CD4-positive, alpha-beta T cell treated with Interleukin-15 for 1 hour (primary cell): ENCODE data around the gene LYSET.
"Not testable (repeated sequence)": the region's sequence is repeated elsewhere in the genome, so short reads cannot be mapped to it uniquely, and the experiment has no call there.

Experiments
- DNase-seq: peaks from one replicate; pipeline ENCODE4 v3.0.0-alpha.2; 2020

The LYSET gene

DNA sequence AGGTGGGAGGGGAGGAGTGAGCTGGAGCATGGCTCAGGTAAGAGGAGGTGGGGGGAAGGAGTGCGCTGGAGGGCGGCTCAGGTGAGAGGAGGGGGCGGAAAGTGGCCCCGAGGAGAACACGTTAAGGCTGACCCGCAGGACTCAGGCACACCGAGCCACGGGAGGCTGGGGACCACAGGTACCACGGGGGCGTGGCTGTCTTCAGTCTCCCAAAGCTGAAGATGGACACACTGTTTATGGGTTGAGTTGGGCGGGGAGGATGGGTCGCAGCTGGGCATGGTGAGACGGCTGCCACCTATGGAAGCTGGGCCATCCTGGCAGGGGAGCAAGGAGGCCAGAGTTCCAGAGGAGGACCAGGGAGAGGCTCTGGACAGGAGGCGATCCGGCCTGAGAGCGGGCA is 45.4 kb downstream of the LYSET start:
- no peak for DNase-seq

DNA sequence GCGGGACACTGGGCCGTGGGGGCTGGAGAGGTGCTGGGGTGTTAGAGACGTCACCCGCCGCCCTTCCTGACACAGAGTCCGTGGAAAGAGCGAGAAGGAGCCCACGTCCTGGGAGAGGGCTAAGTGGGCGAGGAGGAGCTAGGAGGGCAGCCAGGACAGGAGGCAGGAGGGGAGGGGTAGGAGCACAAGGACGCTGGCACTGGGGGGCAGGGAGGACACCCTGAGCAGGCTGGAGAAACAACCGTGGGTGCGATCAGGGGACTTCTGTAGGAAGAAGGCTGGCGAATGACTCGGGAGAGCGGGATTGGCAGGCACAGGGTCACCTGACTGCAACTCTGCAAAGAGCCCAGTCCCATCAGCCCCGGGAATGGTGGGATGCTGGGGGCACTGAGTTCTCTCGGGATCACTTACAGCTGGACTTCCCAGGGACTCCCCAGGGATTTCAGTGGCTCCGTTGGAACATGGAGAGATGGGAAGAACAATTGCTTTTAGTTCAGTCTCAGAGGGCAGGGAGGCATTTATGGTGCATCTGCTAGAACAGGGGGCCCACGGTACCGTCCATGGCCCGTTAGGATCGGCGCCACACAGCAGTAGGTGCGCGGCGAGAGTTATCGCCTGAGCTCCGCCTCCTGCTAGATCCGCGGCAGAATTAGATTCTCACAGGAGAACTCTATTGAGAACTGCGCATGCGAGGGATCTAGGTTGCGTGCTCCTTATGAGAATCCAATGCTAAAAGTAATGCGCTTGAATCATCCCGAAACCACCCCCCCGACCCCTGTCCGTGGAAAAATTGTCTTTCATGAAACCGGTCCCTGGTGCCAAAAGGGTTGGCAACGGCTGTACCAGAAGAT is 46.2 kb downstream of the LYSET start:
- no peak for DNase-seq

DNA sequence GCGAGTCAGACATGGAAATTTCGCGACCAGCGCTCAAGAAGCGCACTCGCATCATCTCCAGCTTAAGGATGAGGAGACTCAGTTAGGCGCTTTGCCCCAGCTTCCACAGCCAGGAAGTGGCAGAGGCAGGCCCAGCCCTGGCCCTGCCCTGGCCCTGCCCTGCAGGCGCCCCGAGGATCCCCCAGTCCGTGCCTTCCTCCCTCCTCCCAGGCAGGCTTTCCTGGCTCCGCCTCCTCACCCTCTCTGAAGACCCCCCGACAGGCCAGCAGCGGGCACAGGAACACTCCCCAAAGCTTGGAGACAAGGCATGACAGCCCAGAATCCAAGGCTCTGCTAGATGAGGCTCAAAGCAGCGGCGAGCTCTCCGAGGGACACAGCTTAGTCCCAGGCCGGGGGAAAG is 47.0 kb downstream of the LYSET start:
- no peak for DNase-seq

DNA sequence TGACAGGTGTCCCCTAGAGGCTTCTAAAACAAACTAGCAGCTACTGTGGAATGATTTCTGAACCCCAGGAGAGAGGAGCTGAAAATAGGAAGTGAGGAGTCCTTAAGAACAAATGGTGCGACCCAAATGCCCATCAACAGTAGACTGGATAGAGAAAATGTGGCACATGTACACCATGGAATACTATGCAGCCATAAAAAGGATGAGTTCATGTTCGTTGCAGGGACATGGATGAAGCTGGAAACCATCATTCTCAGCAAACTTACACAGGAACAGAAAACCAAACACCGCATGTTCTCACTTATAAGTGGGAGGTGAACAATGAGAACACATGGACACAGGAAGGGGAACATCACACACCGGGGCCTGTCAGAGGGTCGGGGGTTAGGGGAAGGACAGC is 48.0 kb downstream of the LYSET start:
- not testable (repeated sequence) for DNase-seq

DNA sequence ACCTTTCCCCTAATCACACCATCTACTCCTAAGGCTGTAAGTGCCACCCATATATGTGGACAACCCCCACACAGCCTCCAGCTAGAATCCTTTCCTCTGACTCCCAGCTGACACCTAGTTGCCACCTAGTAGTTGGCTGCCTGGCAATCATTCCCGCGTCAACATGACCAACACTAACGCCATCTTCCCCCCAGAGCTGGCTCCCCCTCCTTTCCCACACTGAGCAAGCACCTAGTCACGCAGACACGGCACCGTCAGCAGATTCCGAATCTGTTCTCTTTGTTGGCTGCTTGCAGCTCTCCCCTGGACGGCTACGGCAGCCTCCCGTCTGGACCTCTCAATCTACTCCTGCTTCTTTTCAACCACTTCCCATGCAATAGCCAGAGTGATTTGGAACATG is 49.7 kb downstream of the LYSET start:
- no peak for DNase-seq
